HL-60 (cell line): ENCODE measurements around the gene BBOX1.

Experiments
- POLR2AphosphoS5 ChIP-seq: IDR thresholded peaks from 2 replicates; pipeline ENCODE4 v1.6.1; 2012; ENCODE audit warnings: low read depth
- TF ChIP-seq, protein P1 (sequence below): IDR thresholded peaks from one replicate; pipeline ENCODE4 v1.5.1; 2011; ENCODE audit warnings: low read length, control low read depth, inconsistent platforms; ENCODE audit not compliant: insufficient read depth

DNA sequence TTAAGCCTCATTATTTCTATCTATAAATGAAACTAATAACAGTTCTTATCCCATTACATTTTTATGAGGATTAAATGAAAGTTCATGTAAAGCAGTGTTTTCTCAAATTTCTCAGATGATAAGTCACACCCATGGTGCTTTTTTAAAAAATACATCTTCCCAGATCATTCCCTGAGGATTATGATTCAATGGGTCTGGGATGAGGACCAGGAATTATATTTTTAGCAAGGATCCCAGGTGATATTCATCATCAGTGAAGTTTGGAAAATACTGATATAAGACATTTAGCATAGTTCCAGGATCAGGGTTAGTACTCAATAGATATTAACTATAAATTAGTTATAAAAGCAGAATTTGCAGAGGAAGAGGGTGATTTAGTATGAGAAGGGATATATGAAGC lies 89.1 kb downstream of the BBOX1 start:
- TF ChIP-seq, protein P1, sequence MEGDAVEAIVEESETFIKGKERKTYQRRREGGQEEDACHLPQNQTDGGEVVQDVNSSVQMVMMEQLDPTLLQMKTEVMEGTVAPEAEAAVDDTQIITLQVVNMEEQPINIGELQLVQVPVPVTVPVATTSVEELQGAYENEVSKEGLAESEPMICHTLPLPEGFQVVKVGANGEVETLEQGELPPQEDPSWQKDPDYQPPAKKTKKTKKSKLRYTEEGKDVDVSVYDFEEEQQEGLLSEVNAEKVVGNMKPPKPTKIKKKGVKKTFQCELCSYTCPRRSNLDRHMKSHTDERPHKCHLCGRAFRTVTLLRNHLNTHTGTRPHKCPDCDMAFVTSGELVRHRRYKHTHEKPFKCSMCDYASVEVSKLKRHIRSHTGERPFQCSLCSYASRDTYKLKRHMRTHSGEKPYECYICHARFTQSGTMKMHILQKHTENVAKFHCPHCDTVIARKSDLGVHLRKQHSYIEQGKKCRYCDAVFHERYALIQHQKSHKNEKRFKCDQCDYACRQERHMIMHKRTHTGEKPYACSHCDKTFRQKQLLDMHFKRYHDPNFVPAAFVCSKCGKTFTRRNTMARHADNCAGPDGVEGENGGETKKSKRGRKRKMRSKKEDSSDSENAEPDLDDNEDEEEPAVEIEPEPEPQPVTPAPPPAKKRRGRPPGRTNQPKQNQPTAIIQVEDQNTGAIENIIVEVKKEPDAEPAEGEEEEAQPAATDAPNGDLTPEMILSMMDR, result no peak
- TF ChIP-seq POLR2AphosphoS5, result no peak
